GM21528 (cell line): ENCODE results near the gene CIAO3.
"Not testable (repeated sequence)": the region's sequence is repeated elsewhere in the genome, so short reads cannot be mapped to it uniquely, and the experiment has no call there.

Experiments
- ATAC-seq: cut with Tn5 transposase; IDR thresholded peaks from one replicate; pipeline ENCODE4 v1.9.1; 2021; ENCODE audit warnings: mild to moderate bottlenecking, moderate library complexity; ENCODE audit not compliant: unreplicated experiment, low FRiP score

Gene CIAO3

DNA sequence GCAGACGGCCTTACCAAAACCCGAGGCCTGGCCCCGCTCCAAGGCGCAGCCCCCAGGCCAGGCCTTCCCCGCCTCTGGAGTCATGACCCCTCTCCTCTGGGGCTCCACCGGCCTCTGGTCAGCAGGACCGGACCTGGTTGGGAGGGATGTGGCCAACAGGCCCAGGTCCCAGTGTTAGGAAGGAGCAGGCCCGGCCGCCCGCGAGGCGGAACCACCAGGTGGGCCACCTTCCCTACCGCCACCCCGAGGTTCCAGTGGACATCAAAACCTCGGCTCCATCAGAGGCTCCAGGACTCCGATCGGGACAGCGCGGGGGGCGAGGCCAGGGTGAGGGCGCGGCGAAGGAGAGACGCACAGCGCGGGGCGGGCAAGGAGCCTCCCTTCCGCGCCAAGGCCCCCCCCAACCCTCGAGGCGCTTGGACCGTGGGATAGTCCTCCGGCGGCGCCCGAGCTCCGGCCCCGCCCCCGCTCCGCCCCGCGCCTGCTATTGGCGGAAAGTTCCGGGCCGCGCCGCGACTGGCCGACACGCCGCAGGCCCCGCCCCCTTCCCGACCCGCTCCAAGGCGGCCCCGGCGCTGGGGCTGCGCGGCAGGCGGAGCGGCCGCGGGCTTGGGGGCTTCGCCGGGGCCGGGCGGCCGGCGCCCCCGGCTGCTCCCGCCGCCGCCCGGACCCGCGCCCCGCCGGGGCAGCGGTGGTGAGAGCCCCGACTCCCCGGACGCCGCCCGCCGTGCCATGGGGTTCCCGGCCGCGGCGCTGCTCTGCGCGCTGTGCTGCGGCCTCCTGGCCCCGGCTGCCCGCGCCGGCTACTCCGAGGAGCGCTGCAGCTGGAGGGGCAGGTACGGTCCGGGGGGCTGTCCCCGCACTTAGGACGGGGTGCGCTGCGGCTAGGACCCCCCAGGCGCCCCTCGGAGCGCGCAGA, 26.0 kb downstream of the CIAO3 start, which contains the start of gene METRN:
METRN (plus strand) TSS at position 561 of the 919 bp plus-strand sequence; CDS start at position 733, 172 bp downstream.
- ATAC-seq = no peak

DNA sequence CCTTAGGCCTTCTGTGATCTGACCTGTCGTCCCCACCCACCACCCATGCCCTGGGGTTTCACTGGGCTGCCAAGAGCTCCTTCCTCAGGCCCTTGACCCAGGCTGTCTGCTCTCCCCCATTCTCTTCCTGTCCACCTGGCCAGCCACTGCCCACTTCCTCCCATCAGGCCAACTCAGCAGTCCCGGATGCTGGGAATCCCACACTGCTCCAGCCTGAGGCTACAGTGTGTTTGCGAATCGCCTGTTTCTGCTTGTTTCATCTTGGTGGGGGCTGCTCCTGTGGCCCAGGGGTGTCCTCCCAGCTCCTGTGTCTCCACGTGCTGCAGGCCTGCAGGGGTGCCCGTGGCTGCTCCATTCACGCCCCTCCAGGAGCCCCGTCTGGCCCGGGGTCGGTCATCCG, 26.7 kb downstream of the CIAO3 start:
- no peak for ATAC-seq

GRCh38 chr16:712740-713250, 28.0 kb downstream of the CIAO3 start:
- not testable (repeated sequence) for ATAC-seq

GRCh38 chr16:711548-712320, 29.1 kb downstream of the CIAO3 start:
- ATAC-seq = no peak

DNA sequence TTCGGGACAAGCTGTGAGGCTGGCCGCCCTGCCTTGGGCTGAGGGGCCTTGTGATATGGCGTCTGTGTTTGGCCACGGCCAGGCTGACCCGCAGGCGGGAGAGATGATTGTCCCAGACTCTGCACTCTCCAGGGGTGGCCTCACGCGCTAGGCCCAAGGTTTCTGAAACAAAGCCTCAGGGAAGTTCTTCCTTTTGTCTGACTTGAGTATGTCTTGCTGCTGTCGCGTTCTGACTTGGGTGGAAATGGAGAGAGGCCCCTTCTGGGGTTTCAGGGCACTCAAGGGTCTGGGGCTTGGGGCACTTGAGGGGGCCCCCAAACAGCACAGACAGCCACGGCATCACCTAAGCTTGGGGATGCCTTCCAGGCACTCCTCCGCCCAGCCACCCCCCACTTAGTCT, 29.7 kb downstream of the CIAO3 start:
- no peak for ATAC-seq

DNA sequence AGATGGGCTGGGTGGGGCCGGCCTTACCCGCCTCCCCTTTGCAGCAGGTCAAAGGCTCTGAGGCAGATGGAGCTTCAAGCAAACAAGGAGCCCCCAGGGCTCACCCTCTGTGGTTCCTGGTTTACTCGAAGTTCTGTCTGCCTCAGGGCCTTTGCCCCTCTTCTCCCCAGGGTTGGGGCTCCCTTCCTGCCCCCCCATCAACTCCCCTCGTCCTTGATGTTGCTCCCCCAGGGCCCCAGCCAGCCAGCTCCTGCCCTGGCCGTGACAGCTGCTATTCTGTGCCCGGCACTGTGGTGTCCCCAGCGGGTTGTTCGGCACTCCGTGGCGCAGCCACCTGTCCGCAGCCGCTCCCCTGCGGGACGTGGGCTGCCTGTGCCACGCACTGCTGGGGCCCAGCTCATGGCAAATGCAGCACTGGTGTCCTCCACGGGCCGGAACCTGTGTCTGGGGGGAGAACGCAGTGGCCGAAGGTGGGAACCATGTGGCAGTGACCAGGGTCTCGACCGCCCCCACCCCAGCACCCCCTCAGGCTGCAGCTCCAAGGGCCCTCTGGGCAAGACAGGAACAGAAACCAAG, 30.2 kb downstream of the CIAO3 start:
- ATAC-seq = no peak

- ATAC-seq = no peak
Measured at GRCh38 chr16:709566-710499, 31.0 kb downstream of the CIAO3 start.

GRCh38 chr16:708959-709358, 31.8 kb downstream of the CIAO3 start:
- ATAC-seq = no peak

DNA sequence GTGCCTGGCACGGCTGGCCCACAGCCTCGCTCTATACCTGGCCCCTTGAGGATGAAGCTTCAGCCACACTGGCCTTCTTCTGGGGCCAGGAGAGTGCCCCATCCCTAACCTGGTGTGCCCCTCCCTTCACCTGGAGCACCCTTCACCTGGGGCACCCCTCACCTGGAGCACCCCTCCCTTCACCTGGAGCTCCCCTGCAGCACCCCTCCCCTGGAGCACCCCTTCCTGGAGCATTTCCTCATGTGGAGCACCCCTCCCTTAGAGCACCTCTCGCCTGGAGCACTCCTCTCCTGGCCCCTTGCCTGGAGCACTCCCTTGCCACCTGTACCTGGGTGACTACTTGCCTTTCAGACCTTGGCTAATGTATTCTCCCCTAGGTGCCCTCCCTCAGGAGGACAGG, 32.8 kb downstream of the CIAO3 start:
- no peak for ATAC-seq

- no peak for ATAC-seq
Measured at GRCh38 chr16:707062-707538, 33.7 kb downstream of the CIAO3 start.

- ATAC-seq = no peak
Measured at GRCh38 chr16:706189-707061, 34.4 kb downstream of the CIAO3 start.

DNA sequence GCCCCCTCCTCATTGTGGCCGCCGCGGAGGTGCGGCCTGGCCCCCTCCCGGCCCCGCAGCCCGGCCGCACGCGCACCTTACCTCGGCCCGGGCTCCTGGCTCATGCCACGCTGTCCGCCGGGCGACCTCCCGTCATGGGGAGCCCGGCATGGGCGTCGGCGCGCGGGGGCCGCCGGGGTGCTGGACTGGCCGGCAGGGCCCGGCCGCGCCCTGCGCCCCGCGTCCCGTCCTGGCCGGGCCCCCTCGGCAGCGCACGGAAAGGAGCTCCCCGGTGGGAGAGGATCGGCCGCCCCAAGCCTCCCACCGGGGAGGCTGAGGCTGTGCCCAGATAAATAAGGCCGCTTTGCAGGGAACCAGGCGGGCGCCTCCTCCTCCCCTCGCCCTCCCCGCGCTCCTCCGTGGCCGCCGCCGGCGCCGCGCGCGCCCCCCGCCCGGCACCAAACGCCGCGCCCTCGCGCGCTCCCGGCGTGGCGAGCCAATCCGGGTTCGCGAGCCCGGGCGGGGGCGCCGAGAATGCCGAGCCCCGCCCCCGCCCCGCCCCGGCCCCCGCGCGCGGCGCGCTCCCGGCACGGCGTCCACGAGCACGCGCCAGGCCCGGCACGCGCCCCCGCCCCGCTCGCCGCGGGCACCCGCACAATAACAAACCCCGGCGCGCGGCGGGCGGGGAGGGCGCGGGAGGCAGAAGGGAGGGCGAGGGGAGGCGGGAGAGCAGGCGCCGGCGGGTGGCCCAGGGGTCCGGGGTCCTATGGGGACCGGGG, 35.2 kb downstream of the CIAO3 start, which contains the start of gene FBXL16:
FBXL16 (minus strand) TSS at position 371 of the 758 bp plus-strand sequence. CDS start 8,396 bp downstream, outside the sequence.
- no peak for ATAC-seq

GRCh38 chr16:704552-705380, 36.0 kb downstream of the CIAO3 start:
- no peak for ATAC-seq

GRCh38 chr16:704047-704446, 36.8 kb downstream of the CIAO3 start:
- ATAC-seq = no peak

GRCh38 chr16:703406-703805, 37.4 kb downstream of the CIAO3 start:
- no peak for ATAC-seq

DNA sequence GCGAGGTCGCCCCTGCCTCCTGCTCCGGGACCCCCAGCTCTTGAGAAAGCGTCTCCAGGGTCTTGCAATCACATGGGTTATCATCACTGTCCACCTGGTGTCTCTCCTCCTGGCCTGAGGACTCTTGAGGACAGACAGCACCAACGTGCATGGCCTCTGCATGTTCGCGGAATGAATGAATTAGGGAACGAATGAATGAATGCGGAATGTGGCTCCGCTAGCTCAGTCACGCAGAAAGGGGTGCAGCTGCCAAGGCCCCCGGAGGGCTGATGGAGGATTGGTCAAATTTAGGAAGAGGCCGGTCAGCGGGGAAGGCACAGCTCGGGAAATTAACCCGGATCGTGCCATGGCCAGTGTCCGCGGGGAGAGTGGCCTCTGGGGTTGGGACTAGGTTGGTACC, 38.5 kb downstream of the CIAO3 start:
- ATAC-seq = no peak
